Stimulated activated CD8-positive, alpha-beta memory T cell treated with anti-CD3 and anti-CD28 coated beads, Interleukin-4, amount 100 ng/mL, for 24 hours (primary cell): ENCODE measurements around the gene SLC44A3.
"Not testable (repeated sequence)": the region's sequence is repeated elsewhere in the genome, so short reads cannot be mapped to it uniquely, and the experiment has no call there.

Source experiments
- DNase-seq: peaks from one replicate; pipeline ENCODE4 v3.0.0-alpha.2; 2020; ENCODE audit warnings: low read depth

Gene SLC44A3

DNA sequence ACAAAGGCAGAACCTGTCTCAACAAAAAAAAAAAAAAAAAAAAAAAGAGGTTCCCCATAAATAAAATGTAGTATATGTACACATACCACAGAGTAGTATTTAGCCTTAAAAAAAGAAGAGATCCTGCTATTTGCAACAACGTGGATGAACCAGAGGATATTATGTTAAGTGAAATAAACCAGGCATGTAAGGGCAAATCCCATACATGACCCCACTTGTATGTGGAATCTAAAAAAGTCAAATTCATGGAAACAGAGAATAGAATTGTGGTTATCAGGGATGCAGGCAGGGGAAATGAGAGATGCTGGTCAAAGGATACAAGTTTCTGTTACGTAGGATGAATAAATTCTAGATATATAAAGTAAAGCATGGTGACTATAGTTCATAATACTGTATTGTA lies 16.7 kb downstream of the SLC44A3 start:
- DNase-seq: no peak

DNA sequence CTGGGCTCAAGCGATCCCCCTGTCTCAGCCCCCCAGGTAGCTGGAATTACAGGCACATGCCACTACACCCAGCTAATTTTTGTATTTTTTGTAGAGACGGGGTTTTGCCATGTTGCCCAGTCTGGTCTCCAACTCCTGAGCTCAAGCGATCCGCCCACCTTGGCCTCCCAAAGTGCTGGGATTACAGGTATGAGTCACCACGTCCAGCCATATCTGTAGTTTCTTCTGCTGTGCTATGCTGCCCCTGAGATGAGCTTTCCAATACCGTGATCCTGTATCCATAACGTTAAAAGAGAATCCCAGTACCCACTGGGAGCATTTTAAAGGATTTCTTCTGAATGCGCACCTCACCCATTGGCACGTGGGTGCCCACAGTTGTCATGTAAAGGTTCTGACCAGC lies 20.2 kb downstream of the SLC44A3 start:
- DNase-seq: not testable (repeated sequence)

DNA sequence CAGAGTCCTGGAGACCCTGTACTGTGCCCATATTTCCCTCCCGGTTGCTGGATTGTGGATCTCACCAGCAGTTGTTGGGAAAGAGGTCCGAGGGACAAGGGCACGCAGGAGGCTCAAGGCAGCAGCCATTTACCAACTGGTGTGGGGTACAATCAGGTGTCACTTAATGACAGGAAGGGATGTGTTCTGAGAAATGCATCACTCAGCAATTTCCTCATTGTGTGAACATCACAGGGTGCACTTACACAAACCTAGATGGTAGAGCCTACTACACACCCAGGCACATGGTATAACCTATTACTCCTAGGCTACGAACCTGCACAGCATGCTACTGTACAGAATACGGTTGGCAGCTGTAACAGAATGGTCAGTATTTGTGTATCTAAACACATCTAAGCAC lies 20.7 kb downstream of the SLC44A3 start:
- DNase-seq: no peak

DNA sequence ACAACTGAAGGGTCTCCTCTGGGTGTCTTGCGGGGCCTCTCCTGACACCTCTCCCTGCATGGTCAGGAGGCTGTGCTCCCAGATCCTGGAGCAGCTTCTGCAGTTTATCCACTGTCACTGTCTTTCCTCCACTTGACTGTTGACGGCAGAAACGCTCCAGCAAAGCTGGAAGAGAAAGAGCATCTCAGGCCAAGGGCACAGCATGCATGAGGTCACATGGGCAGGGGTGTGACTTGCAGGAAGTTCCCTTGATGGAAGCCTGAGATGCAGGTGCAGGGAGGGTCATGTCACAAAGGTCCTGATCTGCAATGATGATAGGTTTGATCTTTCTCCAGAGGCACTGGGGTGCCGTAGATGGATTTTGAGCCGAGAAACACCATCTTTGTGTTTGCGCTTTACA lies 23.3 kb downstream of the SLC44A3 start:
- DNase-seq: no peak

DNA sequence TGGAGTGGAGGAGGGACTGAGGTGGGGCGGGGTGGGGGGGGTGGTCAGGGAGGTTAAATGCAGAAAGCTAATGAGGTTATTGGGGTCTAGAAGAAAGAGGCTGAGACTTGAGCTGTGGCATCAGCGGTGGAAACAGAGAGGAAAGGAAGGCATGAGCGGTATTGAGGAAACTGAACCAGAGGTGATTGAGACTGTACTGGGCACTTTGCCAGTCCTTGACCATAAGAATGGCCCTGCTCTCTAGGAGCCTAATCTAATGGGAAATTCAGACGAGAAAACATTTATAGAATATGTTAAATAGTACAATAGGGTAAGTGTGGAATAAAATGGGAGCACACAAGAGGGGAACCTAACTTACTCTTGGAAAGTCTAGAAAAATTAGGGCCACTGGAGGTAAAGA lies 23.7 kb downstream of the SLC44A3 start:
- DNase-seq: no peak

DNA sequence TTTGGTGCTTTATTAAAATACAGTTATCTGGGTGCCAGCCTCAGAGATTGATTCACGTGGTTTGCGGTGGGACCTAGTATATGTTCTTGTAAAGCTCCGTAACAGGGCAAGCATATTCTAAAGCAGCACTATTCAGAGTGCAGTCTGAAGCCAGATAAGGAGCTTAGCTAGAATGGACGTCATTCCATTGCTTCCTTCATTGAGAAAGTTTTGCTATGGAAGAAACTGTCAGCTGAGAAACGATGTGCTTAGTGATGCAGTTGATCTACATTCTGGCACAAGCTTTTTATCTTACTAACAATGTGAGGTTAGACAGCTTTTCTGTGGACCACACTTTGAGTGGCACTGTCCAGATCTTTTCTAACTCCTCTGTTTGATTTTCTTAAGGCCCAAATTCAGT lies 26.2 kb downstream of the SLC44A3 start:
- DNase-seq: no peak

DNA sequence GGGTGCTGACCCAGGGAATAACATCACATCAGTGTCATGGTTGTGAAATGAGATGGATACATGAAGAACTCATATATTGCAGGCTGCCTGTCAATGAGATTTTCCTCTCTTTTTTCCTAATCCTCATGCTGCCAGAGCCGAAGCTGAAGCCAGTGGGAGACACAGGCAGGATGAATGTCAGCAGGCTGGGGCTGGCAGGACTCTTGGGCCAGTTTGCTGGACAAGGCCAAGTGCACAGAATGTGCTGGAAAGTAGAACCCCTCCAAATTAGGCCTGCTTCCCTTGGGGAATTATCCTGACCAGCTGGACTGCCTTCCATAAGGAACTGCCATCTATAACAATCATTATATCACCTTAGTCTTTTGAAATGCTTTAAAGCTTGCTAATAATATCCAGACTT lies 31.4 kb downstream of the SLC44A3 start:
- no peak for DNase-seq

DNA sequence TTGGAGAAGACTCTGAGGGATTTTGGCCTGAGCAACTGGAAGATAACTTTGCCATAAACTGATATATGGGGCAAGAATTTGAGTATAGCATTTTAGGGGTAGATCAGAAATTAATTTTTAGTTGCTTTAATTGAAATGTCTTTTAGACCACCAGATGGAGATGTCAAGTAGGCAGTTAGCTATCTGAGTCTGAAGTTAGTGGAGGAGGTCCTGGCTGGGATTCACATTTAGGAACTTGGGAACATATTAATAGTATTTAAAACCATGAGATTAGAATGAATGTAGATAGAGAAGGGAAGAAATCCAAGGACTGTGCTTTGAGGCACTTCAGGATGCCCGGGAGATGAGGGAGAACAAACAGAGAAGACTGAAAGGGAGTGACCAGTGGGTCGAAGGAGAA lies 32.6 kb downstream of the SLC44A3 start:
- DNase-seq: no peak

DNA sequence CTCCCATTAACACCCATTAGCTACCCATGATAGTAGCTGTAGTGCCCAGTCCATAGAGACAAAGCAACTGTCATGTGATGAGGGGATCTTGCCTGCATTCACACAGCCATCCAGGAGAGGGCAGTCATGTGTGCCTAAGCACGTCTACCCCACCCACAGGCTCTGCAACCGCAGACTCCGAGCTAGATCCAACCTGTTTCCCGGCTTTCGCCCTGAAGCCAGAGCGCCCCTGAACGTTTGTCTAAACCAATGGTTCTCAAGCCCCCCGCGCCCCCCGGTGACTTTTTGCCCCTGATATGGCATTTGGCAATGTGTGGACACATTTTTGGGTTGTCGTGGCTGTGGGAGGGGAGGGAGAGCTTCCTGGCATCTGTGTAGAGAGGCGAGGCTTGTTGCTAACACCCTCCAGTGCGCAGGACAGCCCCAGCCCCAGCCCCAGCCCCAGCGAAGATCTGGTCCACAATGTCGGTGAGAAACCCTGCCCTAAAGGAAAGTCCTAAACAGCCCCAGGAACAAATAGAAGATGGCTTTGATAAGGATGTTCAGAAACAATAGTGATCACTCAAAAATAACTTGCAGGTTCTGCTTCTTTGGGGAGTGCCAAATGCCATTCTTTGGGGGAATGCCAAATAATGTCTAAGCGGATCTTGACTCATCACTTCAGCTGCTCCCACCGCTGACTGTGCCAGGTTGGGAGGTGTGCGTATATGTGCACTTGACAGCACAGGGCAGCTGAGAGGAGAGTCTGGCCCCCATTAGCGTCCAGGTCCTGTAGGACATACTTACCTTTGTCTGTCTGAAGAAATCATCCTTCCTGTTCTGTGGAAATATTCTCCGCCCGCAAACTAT lies 34.5 kb downstream of the SLC44A3 start:
- DNase-seq: peak; percentile 60

DNA sequence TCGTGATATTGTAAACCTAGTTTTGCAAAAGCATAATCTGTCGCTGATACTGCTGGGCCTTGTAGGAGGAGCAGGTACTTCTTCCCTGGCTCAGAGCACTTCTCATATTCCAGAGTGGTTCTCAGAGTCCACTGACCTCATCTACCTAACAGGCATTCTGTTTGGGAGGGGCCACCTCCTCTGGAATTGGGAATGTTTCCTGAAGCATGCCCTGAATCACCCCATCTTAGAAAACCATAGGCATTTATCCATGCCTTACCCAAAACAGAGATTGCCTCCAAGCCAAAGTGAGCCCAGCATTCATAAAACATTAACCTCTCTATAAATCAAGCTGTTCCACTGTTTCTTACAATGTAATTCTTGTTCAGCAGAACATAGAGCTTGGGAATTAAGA lies 35.1 kb downstream of the SLC44A3 start:
- DNase-seq: no peak

DNA sequence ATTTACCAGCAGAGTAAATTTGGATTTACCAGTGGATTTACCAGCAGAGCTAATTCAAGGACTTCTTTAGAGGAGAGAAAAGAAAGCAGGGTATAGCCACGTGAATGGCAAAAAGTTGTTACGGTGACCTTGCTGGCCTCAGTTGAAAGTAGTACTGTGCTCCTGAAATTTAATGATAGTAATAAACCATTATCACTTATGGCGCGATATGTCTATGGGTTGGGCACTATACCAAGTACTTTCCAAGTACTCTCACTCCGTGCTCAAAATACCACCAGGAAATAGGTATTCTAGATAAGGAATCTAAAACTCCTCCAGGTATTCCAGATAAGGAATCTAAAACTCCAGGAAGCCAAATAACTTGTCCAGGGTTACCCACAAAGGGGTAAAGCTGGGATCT lies 35.8 kb downstream of the SLC44A3 start:
- DNase-seq: no peak

DNA sequence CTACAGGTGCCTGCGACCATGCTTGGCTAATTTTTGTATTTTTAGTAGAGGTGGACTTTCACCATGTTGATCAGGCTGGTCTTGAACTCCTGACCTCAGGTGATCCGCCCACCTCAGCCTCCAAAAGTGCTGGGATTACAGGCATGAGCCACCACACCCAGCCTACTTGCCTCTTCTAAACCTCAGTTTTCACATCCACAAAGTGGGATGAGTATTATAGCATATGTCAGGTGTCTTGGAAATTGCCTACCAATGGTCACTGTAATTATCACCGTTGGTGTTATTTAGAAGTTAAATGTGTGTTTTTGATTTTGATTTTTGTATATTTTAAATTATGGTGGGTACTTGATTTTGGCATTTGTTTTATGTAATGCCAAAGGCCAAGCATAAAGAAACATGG lies 36.7 kb downstream of the SLC44A3 start:
- no peak for DNase-seq

DNA sequence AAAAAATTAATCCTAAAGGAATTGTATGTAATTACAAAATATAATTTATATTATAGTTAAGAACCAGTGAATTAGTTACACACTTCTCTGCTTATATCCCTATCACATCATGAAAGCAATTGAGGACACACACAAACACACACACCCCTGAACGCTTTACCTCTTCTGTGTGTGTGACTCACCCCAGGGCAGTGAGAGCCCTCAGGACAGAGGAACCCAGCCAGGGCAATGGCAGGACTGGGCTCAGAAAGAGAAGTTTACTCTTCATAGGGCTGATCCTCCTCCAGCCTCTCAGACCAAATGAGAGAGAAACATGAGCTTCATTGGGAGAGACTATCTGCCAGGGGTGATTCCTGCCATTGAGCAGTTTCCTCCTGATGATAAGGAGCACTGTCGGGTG lies 38.1 kb downstream of the SLC44A3 start:
- no peak for DNase-seq

DNA sequence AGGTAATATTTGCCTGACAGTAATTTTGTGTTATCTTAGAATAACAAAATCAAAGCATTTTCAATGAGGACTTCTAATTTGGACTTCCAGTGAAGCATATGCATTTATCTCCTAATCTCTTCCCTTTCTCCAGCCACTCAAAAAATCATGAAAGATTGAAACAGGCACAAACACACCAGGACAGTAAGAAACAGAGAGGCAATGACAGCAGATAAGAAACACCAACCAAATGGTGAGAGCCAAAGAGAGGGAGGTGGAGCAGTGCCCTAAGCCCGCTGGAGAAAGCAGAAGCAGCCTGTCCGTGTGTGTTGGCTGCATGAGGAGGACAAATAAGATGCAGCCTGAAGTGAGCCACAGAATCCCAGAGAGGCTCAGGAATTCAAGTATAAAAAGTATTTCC lies 39.0 kb downstream of the SLC44A3 start:
- DNase-seq: no peak

DNA sequence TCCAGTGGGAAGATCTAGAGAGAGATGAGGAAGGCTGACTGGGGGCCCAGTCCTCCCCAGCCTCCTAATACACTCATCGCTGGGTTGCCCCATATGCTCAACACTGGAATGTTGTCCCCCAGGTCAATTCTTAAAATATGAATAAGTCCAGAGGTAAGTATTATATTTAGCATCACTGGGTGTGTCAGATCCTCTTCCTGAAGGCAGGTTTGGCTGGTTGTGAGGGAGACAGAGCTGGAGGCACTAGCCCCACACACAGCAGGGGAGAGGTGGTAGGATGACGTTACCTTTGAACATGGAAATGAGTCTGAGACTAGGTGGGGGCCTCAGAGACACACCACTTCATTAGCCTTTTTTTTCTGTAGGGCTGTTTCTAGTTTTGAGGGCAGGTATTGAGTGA lies 42.6 kb downstream of the SLC44A3 start:
- no peak for DNase-seq

DNA sequence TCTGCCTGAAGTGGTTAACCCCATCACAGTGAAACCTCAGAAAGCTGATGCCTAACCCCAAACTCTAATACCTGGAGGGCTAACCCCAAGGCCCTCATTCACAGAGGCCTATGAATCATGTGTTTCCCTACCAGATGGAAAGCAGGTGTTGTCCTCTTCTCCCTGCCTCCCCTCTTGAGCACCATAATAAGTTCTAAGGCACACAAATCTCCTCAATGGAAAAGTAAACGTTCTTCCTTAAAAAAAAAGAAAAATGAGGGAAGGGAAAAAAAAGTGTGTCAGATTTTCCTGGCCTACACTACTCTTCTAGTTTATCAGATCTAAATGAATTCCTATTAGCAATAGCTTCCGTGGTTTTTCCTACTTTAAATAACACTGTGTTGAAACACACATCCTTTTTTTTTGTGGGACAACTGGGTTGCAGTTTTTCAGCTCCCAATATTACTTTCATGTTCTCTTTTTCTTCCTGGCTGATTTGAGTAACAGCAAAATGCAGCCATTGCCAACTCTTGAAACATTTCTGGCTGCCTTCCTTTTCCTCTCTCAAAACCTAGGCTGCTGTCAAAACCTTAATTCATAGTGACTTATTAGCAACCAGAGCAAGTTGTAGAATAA lies 43.2 kb downstream of the SLC44A3 start:
- no peak for DNase-seq

DNA sequence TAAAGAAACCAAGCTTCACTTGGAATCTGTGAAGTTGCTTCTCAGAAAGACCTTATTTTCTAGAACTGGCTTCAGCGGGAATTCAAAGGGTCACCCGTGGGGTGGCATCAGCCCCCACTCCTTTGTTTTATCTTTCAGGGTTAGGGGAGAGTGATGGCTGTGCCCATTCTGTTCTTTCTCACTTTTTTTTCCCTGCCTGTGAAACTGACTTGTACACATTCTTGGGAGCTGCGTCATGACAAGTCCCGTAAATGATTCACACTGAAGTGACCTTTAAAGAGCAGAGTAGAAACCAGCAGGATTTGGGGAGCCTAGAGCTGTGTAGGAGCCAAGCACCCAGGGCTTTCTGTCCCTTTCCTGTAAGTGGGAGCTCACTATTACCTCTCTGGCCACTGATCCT lies 43.8 kb downstream of the SLC44A3 start:
- no peak for DNase-seq

DNA sequence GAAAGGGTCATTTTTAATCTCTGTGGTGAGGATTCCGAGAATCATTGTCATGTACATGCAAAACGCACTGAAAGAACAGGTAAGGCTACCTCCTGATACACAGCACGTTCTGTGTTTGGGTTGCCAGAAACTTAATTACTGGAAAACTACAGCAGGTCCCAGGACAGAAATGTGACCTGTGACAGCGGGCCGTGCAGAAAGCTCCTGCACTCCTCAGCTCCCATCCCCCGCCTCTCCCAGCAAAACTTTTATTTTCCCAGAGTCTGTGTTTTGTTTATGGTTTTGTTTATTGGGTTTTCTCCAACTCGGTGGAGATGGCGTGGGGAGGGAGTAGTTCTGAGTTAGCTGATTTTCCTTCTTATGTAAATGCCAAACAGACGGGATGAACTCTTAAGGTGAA lies 44.7 kb downstream of the SLC44A3 start:
- no peak for DNase-seq

DNA sequence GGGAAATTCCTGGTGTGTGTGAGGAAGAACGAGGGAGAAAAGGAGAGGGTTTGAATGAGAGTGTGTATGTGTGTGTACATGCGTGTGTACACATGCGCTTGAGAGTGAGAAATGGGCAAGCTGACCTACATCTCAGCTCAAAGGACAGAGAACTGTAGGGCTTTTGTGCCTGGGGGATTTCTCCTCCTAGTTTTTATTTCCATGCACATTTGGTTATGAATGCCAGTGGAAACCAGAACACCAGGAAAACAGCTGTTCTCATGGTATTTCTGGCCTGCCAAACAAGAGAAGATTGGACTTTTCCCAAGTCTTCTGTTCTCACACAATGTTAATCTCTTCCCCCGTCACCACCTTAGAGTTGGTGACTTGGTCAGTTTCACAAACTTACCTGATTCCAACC lies 45.2 kb downstream of the SLC44A3 start:
- DNase-seq: no peak

DNA sequence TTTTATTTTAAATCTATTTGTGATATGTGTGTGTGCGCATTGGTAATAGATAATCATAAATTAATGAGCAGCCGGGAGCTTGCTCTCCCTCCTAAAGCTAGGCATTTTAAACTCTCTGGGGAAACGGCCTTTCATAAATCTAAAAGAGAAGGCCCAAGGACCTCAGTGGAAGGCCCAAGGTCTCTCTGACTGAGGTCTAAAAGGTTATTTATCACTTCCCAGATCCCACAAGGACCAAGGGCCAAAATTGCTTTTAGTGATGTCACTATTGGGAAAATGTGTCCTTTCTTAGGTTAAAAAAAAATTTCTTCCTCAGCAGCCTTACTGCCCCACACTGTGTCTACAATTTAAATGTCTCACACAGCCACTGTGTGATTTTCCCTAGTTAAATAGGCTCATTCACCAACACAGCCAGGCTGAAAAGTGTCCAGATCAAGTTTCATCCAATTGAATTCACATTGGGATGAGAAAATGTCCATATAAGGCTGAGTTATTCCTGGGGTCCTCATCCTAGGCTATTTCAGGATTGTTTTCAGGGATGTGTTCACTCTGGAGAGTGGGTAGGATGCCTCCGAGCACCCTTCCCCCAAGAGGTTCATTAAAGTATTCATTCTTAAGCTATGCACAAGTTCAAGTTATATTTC lies 46.1 kb downstream of the SLC44A3 start:
- DNase-seq: no peak

DNA sequence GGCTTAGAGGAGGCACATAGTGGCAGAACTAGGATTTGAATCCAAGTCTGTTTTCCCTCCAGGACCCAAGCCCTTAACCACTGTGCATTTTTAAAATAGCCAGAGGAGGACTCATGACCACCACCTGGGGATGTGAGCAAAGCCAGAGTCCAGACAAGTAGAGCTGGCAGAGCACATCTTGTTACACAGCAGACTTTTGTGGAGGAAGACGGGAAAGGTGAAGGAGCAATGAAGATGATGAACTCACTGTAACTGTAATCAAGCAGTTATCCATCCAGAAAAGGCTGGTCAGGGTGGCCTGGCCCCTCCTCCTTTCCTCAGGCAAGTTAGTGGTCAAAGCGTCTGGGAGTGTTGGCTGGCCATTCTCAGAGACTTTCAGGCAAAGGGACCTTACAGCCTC lies 50.9 kb downstream of the SLC44A3 start:
- DNase-seq: no peak

DNA sequence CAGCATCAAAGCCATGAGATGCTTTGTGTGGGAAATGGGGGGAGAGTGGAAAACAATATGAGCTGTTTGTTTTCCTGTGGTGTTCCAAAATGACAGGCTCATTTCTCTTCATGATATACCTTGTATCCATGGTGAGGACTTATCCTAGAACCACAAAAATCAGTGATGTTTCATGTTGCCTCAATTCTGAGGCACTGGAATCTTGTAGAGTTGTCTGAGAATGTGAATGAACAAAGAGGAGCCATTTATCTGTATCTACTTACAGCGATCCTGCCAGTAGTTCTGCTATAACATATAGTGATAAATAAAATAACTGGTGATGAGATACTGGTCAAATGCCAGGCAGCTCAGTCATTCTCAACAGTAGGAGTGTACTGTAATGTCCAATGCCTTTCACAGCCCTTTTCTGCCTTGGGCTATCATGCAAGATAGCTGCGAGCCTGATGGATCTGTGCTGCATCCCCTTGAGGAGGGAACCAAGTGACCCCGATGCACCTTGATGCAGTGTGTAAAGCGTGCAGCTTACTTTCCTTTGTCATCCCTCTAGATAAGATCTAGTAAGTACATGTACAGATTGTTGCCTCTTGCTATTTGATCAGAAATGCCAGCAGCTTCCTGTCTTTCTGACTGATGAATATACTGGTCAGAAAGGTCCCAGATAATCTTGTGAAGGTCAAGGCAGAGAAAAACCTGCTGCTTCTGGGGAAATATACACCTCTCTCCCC lies 52.8 kb downstream of the SLC44A3 start:
- no peak for DNase-seq
